Breast epithelium (tissue), 4 donors: Measurements from ENCODE around the gene CLMN. TPM values are rescaled to one million over a fixed set of nuclear protein-coding genes. Genes with fewer than 3 reads are reported as not detected.

ENCODE experiments used
- DNase-seq, 2 donors: peaks; one replicate each; pipeline ENCODE4 v3.0.0-alpha.2; 2019; ENCODE audit warnings: low spot score in 2 of 2
- H3K27ac ChIP-seq, 2 donors: fragments of 200-600 bp; sonication (generic) in 1 of 2; one replicate each; pipeline ENCODE4 v1.5.1; 2016 to 2019; ENCODE audit warnings: mild to moderate bottlenecking in 1 of 2
- H3K27me3 ChIP-seq, 2 donors: fragments of 200-600 bp; sonication (generic) in 1 of 2; one replicate each; pipeline versions ENCODE4 v1.5.1 to v1.6.0; 2017 to 2019; ENCODE audit warnings: control low read depth in 1 of 2, mild to moderate bottlenecking in 1 of 2
- H3K36me3 ChIP-seq: fragments of 200-600 bp; one replicate; pipeline ENCODE4 v1.5.1; 2019
- H3K4me1 ChIP-seq, 2 donors: fragments of 200-600 bp; sonication (generic); one replicate each; pipeline ENCODE4 v1.5.1; 2016 to 2019; ENCODE audit warnings: control low read depth in 1 of 2
- H3K4me3 ChIP-seq, 3 donors: fragments of 200-600 bp; sonication (generic); 1 replicate in 2 of 3; 2 replicates in 1 of 3; pipeline ENCODE4 v1.5.1; 2016 to 2019; ENCODE audit warnings: mild to moderate bottlenecking in 3 of 3, moderate library complexity in 2 of 3
- H3K9me3 ChIP-seq, 2 donors: fragments of 200-600 bp; sonication (generic) in 1 of 2; one replicate each; pipeline ENCODE4 v1.5.1; 2016 to 2019; ENCODE audit warnings: control low read depth in 1 of 2
- POLR2A ChIP-seq: fragments of 450-650 bp; IDR thresholded peaks from one replicate; pipeline ENCODE4 v1.6.1; 2016; ENCODE audit warnings: antibody characterized with exemption, mild to moderate bottlenecking, moderate library complexity
- POLR2AphosphoS5 ChIP-seq, 3 donors: sonication (generic); formaldehyde crosslinking; IDR thresholded peaks; one replicate each; pipeline ENCODE4 v1.6.1; 2017; ENCODE audit warnings: antibody characterized with exemption in 3 of 3
- intact Hi-C: fragments of 100-400 bp; cut with DNase I; formaldehyde crosslinking; loops from one replicate; pipeline ENCODE4 v1.15.1; 2023; ENCODE audit warnings: low total_unique reads
- total RNA-seq, 3 donors: library from RNA; depleted of rRNA; stranded (reverse); fragments of >200 nt; gene quantifications; one replicate each; pipeline ENCODE4 v1.1.0, GENCODE V29; 2016
- TF ChIP-seq, protein P1 (sequence below), 3 donors: fragments of 450-650 bp; IDR thresholded peaks; one replicate each; pipeline ENCODE4 v1.5.1; 2016 to 2017; ENCODE audit warnings: antibody characterized with exemption in 3 of 3, mild to moderate bottlenecking in 3 of 3, moderate library complexity in 3 of 3

CLMN gene
- total RNA-seq, 3 donors from 2014 or later, result 23.7 to 73.6 (median 48.5) TPM

DNA sequence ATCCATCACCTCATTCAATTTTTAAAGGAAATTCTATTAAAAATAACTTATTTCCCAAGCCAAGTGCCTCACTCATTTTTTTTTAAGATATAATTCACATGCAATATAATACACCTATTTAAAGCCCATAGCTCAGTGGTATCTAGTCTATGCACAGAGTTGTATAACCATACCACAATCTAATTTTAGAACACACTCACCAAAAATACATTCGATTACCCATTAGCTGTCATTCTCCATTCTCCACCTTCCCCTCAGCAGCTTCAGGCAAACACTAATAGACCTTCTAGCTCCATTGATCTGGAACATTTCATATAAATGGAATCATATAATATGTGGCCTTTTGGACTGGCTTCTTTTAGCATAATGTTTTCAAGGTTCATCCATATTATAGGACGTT, 49.5 kb downstream of the CLMN start:
- DNase-seq, result no peak
- Histone ChIP-seq H3K4me3 (no peak overlapping the region), H3K9me3 (no peaks in the 10 kb centered on the region), H3K4me1 (peaks cover 0 to under 1% of the 10 kb centered on the region in 2 donors), H3K27ac (peak overlapping the region in 1 of 2 donors; percentile 17), H3K27me3 (no peaks in the 10 kb centered on the region), H3K36me3 (no peaks in the 10 kb centered on the region)
- TF ChIP-seq POLR2A (no peak), POLR2AphosphoS5 (IDR thresholded peaks at IDR 0.05) (no peak)
- TF ChIP-seq, protein P1, sequence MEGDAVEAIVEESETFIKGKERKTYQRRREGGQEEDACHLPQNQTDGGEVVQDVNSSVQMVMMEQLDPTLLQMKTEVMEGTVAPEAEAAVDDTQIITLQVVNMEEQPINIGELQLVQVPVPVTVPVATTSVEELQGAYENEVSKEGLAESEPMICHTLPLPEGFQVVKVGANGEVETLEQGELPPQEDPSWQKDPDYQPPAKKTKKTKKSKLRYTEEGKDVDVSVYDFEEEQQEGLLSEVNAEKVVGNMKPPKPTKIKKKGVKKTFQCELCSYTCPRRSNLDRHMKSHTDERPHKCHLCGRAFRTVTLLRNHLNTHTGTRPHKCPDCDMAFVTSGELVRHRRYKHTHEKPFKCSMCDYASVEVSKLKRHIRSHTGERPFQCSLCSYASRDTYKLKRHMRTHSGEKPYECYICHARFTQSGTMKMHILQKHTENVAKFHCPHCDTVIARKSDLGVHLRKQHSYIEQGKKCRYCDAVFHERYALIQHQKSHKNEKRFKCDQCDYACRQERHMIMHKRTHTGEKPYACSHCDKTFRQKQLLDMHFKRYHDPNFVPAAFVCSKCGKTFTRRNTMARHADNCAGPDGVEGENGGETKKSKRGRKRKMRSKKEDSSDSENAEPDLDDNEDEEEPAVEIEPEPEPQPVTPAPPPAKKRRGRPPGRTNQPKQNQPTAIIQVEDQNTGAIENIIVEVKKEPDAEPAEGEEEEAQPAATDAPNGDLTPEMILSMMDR (IDR thresholded peaks at IDR 0.05), result no peak
- intact Hi-C loops, result no loop called here

DNA sequence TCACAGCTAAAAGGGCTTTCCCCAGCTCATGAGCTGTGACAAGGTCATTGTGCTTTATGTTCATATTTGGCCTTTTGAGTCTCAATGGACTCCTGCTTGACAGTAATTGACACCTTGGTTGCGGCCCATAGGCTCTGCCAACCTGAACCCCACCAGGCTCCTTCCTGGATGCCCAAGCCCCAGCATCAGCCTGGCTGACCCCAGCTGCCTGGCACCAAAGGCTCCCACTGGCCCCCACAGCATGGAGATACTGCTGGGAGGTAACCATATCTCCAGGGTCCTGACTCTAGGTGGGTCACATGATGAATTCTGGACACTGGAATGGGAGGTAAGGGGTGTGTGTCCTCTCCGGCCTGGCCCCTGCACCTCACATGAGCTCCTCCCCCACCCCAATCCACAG, 50.2 kb downstream of the CLMN start:
- H3K4me1 ChIP-seq, result peaks cover 0 to 3% of the 10 kb centered on the region in 2 donors
- no peaks in the 10 kb centered on the region for H3K36me3 ChIP-seq
- DNase-seq, result peak in 1 of 2 donors; percentile 16
- intact Hi-C loops, result no loop called here
- H3K27me3 ChIP-seq, result no peaks in the 10 kb centered on the region
- H3K27ac ChIP-seq, result peak overlapping the region in 1 of 2 donors; percentile 17
- H3K9me3 ChIP-seq, result no peaks in the 10 kb centered on the region
- no peak overlapping the region for H3K4me3 ChIP-seq
- TF ChIP-seq POLR2AphosphoS5 (IDR thresholded peaks at IDR 0.05) (no peak), POLR2A (no peak)
- TF ChIP-seq, protein P1 (IDR thresholded peaks at IDR 0.05), result no peak

DNA sequence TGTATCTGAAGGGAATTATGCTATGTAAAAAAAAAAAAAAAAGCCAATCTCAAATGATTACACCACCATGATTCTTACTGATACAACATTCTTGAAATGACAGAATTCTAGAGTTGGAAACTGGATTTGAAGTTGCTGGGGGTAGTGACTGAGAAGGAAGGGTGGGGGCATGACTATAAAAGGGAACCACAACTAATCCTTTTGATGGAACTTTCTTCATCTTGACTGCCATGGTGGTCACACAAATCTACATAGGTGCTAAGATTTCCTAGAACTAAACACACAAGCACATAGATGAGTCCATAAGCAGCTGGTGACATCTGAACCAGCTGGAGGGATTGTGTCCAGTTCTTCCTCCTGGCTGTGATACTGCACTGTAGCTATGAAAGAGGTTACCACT, 51.4 kb downstream of the CLMN start:
- Histone ChIP-seq H3K4me3 (no peak overlapping the region), H3K4me1 (peaks cover 0 to 3% of the 10 kb centered on the region in 2 donors), H3K27ac (no peak overlapping the region), H3K36me3 (no peaks in the 10 kb centered on the region), H3K9me3 (no peaks in the 10 kb centered on the region), H3K27me3 (no peaks in the 10 kb centered on the region)
- peak in 1 of 2 donors; percentile 2 for DNase-seq
- intact Hi-C loops, result no loop called here
- TF ChIP-seq POLR2A, result no peak
- TF ChIP-seq, protein P1 (IDR thresholded peaks at IDR 0.05), result no peak
- no peak for TF ChIP-seq POLR2AphosphoS5 (IDR thresholded peaks at IDR 0.05)

DNA sequence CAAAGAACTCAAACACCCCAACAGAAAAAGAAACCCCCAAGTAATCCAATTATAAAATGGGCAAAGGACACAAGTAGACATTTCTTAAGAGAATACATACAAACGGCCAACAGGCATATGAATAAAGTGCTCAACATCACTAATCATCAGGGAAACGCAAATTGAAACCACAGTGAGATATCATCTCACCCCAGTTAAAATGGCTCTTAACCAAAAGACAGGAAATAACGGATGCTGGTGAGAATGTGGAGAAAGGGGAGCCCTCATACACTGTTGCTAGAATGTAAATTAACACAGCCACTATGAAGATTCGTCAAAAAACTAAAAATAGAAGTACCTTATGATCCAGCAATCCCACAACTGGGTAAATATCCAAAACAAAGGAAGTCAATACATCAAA, 52.4 kb downstream of the CLMN start:
- peaks cover 0 to 3% of the 10 kb centered on the region in 2 donors for H3K4me1 ChIP-seq
- TF ChIP-seq POLR2AphosphoS5 (IDR thresholded peaks at IDR 0.05), result no peak
- TF ChIP-seq POLR2A, result peak; percentile 7
- no peak for DNase-seq
- no peak overlapping the region for H3K4me3 ChIP-seq
- peak overlapping the region in 1 of 2 donors; percentile 96 for H3K27ac ChIP-seq
- intact Hi-C loops, result no loop called here
- no peaks in the 10 kb centered on the region for H3K9me3 ChIP-seq
- H3K36me3 ChIP-seq, result no peaks in the 10 kb centered on the region
- no peaks in the 10 kb centered on the region for H3K27me3 ChIP-seq

DNA sequence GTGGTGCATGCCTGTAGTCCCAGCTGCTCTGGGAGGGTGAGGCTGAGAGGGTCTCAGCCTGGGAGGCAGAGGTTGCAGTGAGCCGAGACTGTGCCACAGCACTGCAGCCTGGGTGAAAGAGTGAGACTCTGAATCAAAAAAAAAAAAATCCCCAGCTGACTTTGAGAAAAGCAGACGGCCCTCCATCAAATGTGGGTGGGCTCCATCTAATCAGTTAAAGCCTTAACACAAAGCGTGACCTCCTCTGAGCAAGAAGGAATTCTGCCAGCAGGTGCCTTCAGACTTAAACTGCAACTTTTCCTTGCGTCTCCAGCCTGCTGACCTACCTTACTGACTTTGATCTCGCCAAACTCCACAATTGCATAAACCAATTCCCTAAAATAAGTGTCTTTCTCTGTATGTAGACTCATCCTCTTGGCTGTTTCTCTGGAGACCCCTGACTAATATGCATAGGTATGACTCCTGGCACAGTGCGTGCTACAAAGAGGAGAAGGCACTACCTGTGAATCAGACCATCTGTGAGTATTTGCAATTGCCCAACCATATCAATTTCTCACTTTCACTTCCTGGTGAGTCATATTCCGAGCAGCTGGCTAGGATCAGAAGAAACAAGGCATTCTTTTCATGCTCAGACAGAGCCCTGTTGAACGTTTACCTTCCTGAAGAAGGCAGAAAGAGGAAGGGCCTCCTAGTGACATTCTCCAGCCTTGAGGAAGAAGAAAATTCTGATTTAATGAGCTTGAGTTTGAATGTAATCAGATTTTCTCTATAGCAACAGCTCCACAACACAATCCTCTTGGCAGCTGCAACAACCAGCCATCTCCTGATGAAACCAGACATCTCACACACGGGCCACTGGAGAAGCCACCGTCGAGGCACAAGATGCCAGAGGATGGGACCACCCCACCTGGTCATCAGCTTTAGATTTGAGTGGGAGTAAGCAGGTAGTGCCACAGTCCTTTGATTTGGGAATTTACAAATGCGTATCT, 54.3 kb downstream of the CLMN start:
- intact Hi-C loops, result no loop called here
- H3K4me1 ChIP-seq, result peaks cover 0 to 3% of the 10 kb centered on the region in 2 donors
- DNase-seq, result peak in 1 of 2 donors; percentile 87
- no peaks in the 10 kb centered on the region for H3K27me3 ChIP-seq
- H3K4me3 ChIP-seq, result peak overlapping the region in 2 of 3 donors; percentile 30 to 48
- no peaks in the 10 kb centered on the region for H3K9me3 ChIP-seq
- TF ChIP-seq POLR2AphosphoS5 (IDR thresholded peaks at IDR 0.05), result peak in 2 of 3 donors; percentile 73 to 89
- TF ChIP-seq, protein P1 (IDR thresholded peaks at IDR 0.05), result no peak
- peak overlapping the region; percentile 96 to 97 for H3K27ac ChIP-seq
- H3K36me3 ChIP-seq, result no peaks in the 10 kb centered on the region
